HEK293 (cell line): Measurements from ENCODE around the gene BTBD3.
A peak's percentile ranks its signal among the peaks of the same experiment; 100 is the strongest.

ENCODE experiments used
- FEZF1 ChIP-seq: fragments of 450-650 bp; formaldehyde crosslinking; IDR thresholded peaks from 2 replicates; pipeline ENCODE4 v1.5.1; 2016; ENCODE audit warnings: missing biosample characterization, missing genetic modification characterization
- SP2 ChIP-seq: fragments of 450-650 bp; formaldehyde crosslinking; IDR thresholded peaks from 2 replicates; pipeline ENCODE4 v1.5.1; 2016; ENCODE audit warnings: missing biosample characterization, missing genetic modification characterization
- ZBTB8A ChIP-seq: fragments of 450-650 bp; formaldehyde crosslinking; IDR thresholded peaks from 2 replicates; pipeline ENCODE4 v1.5.1; 2016; ENCODE audit warnings: missing biosample characterization, missing genetic modification characterization
- ZFP41 ChIP-seq: fragments of 450-650 bp; formaldehyde crosslinking; IDR thresholded peaks from 2 replicates; pipeline ENCODE4 v1.5.1; 2016; ENCODE audit warnings: missing biosample characterization, missing genetic modification characterization, borderline replicate concordance
- ZIC2 ChIP-seq: fragments of 450-650 bp; formaldehyde crosslinking; IDR thresholded peaks from 2 replicates; pipeline ENCODE4 v1.5.1; 2016; ENCODE audit warnings: missing biosample characterization, missing genetic modification characterization
- ZNF114 ChIP-seq: fragments of 450-650 bp; formaldehyde crosslinking; IDR thresholded peaks from 2 replicates; pipeline ENCODE4 v1.5.0; 2017; ENCODE audit warnings: missing biosample characterization, missing genetic modification characterization
- ZNF2 ChIP-seq: fragments of 450-650 bp; formaldehyde crosslinking; IDR thresholded peaks from 2 replicates; pipeline ENCODE4 v1.5.1; 2016; ENCODE audit warnings: missing biosample characterization, missing genetic modification characterization
- ZNF223 ChIP-seq: fragments of 450-650 bp; formaldehyde crosslinking; IDR thresholded peaks from 2 replicates; pipeline ENCODE4 v1.5.1; 2016; ENCODE audit warnings: missing biosample characterization, missing genetic modification characterization
- ZNF248 ChIP-seq: fragments of 450-650 bp; formaldehyde crosslinking; IDR thresholded peaks from 2 replicates; pipeline ENCODE4 v1.5.1; 2017; ENCODE audit warnings: missing biosample characterization, missing genetic modification characterization
- ZNF302 ChIP-seq: fragments of 450-650 bp; formaldehyde crosslinking; IDR thresholded peaks from 2 replicates; pipeline ENCODE4 v1.5.1; 2016; ENCODE audit warnings: missing biosample characterization, missing genetic modification characterization, low read depth
- ZNF311 ChIP-seq: fragments of 450-650 bp; formaldehyde crosslinking; IDR thresholded peaks from 2 replicates; pipeline ENCODE4 v1.5.1; 2017; ENCODE audit warnings: missing biosample characterization, missing genetic modification characterization, borderline replicate concordance
- ZNF335 ChIP-seq: fragments of 450-650 bp; formaldehyde crosslinking; conservative IDR thresholded peaks from 2 replicates; pipeline ENCODE4 v1.5.1; 2016; ENCODE audit warnings: missing biosample characterization, missing genetic modification characterization
- ZNF341 ChIP-seq: fragments of 450-650 bp; formaldehyde crosslinking; IDR thresholded peaks from 2 replicates; pipeline ENCODE4; 2016; ENCODE audit warnings: low read depth, missing biosample characterization, missing genetic modification characterization
- ZNF391 ChIP-seq: fragments of 450-650 bp; formaldehyde crosslinking; IDR thresholded peaks from 2 replicates; pipeline ENCODE4 v1.5.1; 2016; ENCODE audit warnings: low read depth, missing biosample characterization, missing genetic modification characterization, borderline replicate concordance
- ZNF473 ChIP-seq: fragments of 450-650 bp; formaldehyde crosslinking; IDR thresholded peaks from 2 replicates; pipeline ENCODE4 v1.5.1; 2017; ENCODE audit warnings: missing biosample characterization, missing genetic modification characterization
- ZNF548 ChIP-seq: fragments of 450-650 bp; formaldehyde crosslinking; IDR thresholded peaks from 2 replicates; pipeline ENCODE4 v1.5.1; 2016; ENCODE audit warnings: missing biosample characterization, missing genetic modification characterization
- ZNF558 ChIP-seq: fragments of 450-650 bp; formaldehyde crosslinking; IDR thresholded peaks from 2 replicates; pipeline ENCODE4 v1.5.1; 2016; ENCODE audit warnings: missing biosample characterization, missing genetic modification characterization
- ZNF561 ChIP-seq: fragments of 450-650 bp; IDR thresholded peaks from 2 replicates; pipeline ENCODE4 v1.5.1; 2018; ENCODE audit warnings: missing biosample characterization, missing genetic modification characterization, borderline replicate concordance
- ZNF585B ChIP-seq: fragments of 450-650 bp; formaldehyde crosslinking; IDR thresholded peaks from 2 replicates; pipeline ENCODE4 v1.5.1; 2016; ENCODE audit warnings: missing biosample characterization, missing genetic modification characterization
- ZNF664 ChIP-seq: fragments of 450-650 bp; formaldehyde crosslinking; IDR thresholded peaks from 2 replicates; pipeline ENCODE4 v1.5.1; 2016; ENCODE audit warnings: missing biosample characterization, missing genetic modification characterization
- ZNF707 ChIP-seq: fragments of 450-650 bp; formaldehyde crosslinking; IDR thresholded peaks from 2 replicates; pipeline ENCODE4 v1.5.1; 2016; ENCODE audit warnings: missing biosample characterization, missing genetic modification characterization
- ZNF843 ChIP-seq: fragments of 450-650 bp; formaldehyde crosslinking; IDR thresholded peaks from 2 replicates; pipeline ENCODE4 v1.5.1; 2016; ENCODE audit warnings: missing biosample characterization, missing genetic modification characterization
- TF ChIP-seq, protein P1 (sequence below): fragments of 450-650 bp; formaldehyde crosslinking; IDR thresholded peaks from 2 replicates; pipeline ENCODE4 v1.5.1; 2017; ENCODE audit warnings: missing biosample characterization, mild to moderate bottlenecking, missing genetic modification characterization, moderate library complexity
- TF ChIP-seq, protein P2 (sequence below): fragments of 450-650 bp; formaldehyde crosslinking; IDR thresholded peaks from 2 replicates; pipeline ENCODE4 v1.5.1; 2016; ENCODE audit warnings: missing biosample characterization, missing genetic modification characterization, low read depth
- TF ChIP-seq, protein P3 (sequence below): fragments of 450-650 bp; formaldehyde crosslinking; conservative IDR thresholded peaks from 2 replicates; pipeline ENCODE4 v1.5.1; 2016; ENCODE audit warnings: low read depth, missing biosample characterization, missing genetic modification characterization
- TF ChIP-seq, protein P4 (sequence below): fragments of 450-650 bp; IDR thresholded peaks from 2 replicates; pipeline ENCODE4 v1.5.1; 2018; ENCODE audit warnings: missing biosample characterization, missing genetic modification characterization
- TF ChIP-seq, protein P5 (sequence below): fragments of 450-650 bp; formaldehyde crosslinking; IDR thresholded peaks from 2 replicates; pipeline ENCODE4 v1.5.1; 2016; ENCODE audit warnings: missing biosample characterization, missing genetic modification characterization
- TF ChIP-seq, protein P6 (sequence below): fragments of 450-650 bp; formaldehyde crosslinking; IDR thresholded peaks from 2 replicates; pipeline ENCODE4 v1.5.1; 2016; ENCODE audit warnings: missing biosample characterization, missing genetic modification characterization

BTBD3 gene

DNA sequence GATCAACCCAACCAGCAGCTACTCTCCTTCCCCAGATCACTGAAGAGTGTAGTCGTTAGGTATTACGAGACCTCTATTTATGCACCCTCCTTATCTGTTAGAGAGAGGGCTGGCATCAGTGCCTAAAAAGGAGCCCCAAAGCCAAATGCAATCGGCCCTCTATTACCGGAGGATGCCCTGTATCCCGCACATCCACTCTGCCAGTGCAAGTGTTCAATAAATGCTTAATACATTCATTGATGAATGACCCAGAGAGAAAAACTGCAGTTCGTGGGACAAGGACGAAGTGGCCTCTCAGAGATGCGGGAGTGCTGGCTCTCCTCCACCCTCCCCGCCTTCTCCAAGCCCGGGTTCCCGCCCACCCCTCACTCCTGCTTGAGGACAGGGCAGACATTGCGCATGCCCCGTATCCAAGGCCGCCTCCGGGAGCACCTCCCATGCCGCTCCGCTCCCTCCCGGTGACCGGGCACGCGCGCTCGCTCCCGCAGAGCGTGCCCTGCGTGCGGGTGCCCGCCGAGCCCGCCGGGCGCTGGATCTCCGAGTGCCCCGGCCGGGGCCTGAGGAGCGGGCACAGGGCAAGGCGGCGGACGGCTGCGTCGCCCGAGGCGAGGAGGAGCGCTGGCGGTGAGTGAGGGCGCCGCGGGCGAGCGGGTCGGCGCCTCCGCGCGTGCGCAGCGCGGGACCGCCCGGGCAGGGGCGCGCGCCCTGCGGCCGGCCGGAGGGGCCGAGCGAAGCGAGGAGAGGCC, 27.2 kb upstream of the BTBD3 start (continued):
- TF ChIP-seq, protein P1, sequence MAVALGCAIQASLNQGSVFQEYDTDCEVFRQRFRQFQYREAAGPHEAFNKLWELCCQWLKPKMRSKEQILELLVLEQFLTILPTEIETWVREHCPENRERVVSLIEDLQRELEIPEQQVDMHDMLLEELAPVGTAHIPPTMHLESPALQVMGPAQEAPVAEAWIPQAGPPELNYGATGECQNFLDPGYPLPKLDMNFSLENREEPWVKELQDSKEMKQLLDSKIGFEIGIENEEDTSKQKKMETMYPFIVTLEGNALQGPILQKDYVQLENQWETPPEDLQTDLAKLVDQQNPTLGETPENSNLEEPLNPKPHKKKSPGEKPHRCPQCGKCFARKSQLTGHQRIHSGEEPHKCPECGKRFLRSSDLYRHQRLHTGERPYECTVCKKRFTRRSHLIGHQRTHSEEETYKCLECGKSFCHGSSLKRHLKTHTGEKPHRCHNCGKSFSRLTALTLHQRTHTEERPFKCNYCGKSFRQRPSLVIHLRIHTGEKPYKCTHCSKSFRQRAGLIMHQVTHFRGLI: no peak
- TF ChIP-seq ZIC2 (tag by site-specific recombination) (no peak), ZFP41 (tag by site-specific recombination) (no peak), ZNF114 (tag by site-specific recombination) (no peak), ZNF2 (tag by site-specific recombination) (no peak), ZNF311 (tag by site-specific recombination) (no peak), ZNF585B (tag by site-specific recombination) (no peak), ZBTB8A (tag by site-specific recombination) (peak; percentile 92), ZNF341 (tag by site-specific recombination) (0 out of 2 replicates have a peak, but pooled peaks have one; percentile 14), ZNF843 (tag by site-specific recombination) (no peak), ZNF473 (tag by site-specific recombination) (no peak), ZNF561 (tag by site-specific recombination) (no peak), ZNF707 (tag by site-specific recombination) (no peak), ZNF223 (tag by site-specific recombination) (no peak), ZNF335 (tag by site-specific recombination) (peak; percentile 51; the same call in 1 of the 2 replicates), FEZF1 (no peak), ZNF558 (tag by site-specific recombination) (no peak), ZNF302 (no peak), ZNF664 (no peak), SP2 (tag by site-specific recombination) (peak; percentile 34; the same call in 1 of the 2 replicates), ZNF548 (no peak), ZNF248 (no peak), ZNF391 (no peak)
- TF ChIP-seq, protein P2, sequence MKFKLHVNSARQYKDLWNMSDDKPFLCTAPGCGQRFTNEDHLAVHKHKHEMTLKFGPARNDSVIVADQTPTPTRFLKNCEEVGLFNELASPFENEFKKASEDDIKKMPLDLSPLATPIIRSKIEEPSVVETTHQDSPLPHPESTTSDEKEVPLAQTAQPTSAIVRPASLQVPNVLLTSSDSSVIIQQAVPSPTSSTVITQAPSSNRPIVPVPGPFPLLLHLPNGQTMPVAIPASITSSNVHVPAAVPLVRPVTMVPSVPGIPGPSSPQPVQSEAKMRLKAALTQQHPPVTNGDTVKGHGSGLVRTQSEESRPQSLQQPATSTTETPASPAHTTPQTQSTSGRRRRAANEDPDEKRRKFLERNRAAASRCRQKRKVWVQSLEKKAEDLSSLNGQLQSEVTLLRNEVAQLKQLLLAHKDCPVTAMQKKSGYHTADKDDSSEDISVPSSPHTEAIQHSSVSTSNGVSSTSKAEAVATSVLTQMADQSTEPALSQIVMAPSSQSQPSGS (tag by site-specific recombination): no peak
- TF ChIP-seq, protein P3, sequence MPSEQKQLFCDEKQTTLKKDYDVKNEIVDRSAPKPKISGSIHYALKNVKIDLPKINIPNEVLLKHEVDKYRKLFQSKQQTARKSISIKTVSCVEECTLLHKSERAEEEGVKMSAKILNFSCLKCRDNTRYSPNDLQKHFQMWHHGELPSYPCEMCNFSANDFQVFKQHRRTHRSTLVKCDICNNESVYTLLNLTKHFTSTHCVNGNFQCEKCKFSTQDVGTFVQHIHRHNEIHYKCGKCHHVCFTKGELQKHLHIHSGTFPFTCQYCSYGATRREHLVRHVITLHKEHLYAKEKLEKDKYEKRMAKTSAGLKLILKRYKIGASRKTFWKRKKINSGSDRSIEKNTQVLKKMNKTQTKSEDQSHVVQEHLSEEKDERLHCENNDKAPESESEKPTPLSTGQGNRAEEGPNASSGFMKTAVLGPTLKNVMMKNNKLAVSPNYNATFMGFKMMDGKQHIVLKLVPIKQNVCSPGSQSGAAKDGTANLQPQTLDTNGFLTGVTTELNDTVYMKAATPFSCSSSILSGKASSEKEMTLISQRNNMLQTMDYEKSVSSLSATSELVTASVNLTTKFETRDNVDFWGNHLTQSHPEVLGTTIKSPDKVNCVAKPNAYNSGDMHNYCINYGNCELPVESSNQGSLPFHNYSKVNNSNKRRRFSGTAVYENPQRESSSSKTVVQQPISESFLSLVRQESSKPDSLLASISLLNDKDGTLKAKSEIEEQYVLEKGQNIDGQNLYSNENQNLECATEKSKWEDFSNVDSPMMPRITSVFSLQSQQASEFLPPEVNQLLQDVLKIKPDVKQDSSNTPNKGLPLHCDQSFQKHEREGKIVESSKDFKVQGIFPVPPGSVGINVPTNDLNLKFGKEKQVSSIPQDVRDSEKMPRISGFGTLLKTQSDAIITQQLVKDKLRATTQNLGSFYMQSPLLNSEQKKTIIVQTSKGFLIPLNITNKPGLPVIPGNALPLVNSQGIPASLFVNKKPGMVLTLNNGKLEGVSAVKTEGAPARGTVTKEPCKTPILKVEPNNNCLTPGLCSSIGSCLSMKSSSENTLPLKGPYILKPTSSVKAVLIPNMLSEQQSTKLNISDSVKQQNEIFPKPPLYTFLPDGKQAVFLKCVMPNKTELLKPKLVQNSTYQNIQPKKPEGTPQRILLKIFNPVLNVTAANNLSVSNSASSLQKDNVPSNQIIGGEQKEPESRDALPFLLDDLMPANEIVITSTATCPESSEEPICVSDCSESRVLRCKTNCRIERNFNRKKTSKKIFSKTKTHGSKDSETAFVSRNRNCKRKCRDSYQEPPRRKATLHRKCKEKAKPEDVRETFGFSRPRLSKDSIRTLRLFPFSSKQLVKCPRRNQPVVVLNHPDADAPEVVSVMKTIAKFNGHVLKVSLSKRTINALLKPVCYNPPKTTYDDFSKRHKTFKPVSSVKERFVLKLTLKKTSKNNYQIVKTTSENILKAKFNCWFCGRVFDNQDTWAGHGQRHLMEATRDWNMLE: no peak
- TF ChIP-seq, protein P4, sequence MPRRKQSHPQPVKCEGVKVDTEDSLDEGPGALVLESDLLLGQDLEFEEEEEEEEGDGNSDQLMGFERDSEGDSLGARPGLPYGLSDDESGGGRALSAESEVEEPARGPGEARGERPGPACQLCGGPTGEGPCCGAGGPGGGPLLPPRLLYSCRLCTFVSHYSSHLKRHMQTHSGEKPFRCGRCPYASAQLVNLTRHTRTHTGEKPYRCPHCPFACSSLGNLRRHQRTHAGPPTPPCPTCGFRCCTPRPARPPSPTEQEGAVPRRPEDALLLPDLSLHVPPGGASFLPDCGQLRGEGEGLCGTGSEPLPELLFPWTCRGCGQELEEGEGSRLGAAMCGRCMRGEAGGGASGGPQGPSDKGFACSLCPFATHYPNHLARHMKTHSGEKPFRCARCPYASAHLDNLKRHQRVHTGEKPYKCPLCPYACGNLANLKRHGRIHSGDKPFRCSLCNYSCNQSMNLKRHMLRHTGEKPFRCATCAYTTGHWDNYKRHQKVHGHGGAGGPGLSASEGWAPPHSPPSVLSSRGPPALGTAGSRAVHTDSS (tag by site-specific recombination): no peak
- TF ChIP-seq, protein P5, sequence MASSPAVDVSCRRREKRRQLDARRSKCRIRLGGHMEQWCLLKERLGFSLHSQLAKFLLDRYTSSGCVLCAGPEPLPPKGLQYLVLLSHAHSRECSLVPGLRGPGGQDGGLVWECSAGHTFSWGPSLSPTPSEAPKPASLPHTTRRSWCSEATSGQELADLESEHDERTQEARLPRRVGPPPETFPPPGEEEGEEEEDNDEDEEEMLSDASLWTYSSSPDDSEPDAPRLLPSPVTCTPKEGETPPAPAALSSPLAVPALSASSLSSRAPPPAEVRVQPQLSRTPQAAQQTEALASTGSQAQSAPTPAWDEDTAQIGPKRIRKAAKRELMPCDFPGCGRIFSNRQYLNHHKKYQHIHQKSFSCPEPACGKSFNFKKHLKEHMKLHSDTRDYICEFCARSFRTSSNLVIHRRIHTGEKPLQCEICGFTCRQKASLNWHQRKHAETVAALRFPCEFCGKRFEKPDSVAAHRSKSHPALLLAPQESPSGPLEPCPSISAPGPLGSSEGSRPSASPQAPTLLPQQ: no peak
- TF ChIP-seq, protein P6, sequence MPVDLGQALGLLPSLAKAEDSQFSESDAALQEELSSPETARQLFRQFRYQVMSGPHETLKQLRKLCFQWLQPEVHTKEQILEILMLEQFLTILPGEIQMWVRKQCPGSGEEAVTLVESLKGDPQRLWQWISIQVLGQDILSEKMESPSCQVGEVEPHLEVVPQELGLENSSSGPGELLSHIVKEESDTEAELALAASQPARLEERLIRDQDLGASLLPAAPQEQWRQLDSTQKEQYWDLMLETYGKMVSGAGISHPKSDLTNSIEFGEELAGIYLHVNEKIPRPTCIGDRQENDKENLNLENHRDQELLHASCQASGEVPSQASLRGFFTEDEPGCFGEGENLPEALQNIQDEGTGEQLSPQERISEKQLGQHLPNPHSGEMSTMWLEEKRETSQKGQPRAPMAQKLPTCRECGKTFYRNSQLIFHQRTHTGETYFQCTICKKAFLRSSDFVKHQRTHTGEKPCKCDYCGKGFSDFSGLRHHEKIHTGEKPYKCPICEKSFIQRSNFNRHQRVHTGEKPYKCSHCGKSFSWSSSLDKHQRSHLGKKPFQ (tag by site-specific recombination): no peak
